HepG2 (cell line): ENCODE results near the gene UBP1. TPM values are rescaled to one million over a fixed set of nuclear protein-coding genes. Genes with fewer than 3 reads are reported as not detected.

ENCODE experiments used
- AFF4 ChIP-seq: sonication (generic); formaldehyde crosslinking; IDR thresholded peaks from 2 replicates; pipeline ENCODE4 v1.4.0; 2020; ENCODE audit warnings: missing genetic modification reagents
- FOXP1 ChIP-seq, 2 experiments: fragments of 450-650 bp in 1 of 2; IDR thresholded peaks; 2 replicates each; pipeline ENCODE4 v1.6.1; 2017 to 2018; ENCODE audit warnings: antibody characterized with exemption in 1 of 2
- GLMP ChIP-seq: sonication (generic); formaldehyde crosslinking; IDR thresholded peaks from 2 replicates; pipeline ENCODE4 v1.9.0; 2021; ENCODE audit warnings: missing genetic modification reagents, mild to moderate bottlenecking, borderline replicate concordance
- HMGXB4 ChIP-seq, 2 experiments: sonication (generic) in 1 of 2; formaldehyde crosslinking in 1 of 2; IDR thresholded peaks; 2 replicates each; pipeline versions ENCODE4 v1.4.0 to v1.6.1; 2018 to 2020; ENCODE audit warnings: missing genetic modification reagents in 2 of 2, borderline replicate concordance in 1 of 2, low read depth in 1 of 2, mild to moderate bottlenecking in 1 of 2, missing biosample characterization in 1 of 2
- HOXD1 ChIP-seq: sonication (generic); formaldehyde crosslinking; IDR thresholded peaks from 2 replicates; pipeline ENCODE4 v1.5.0; 2020; ENCODE audit warnings: missing genetic modification reagents
- LCORL ChIP-seq, 2 experiments: fragments of 450-650 bp in 1 of 2; sonication (generic) in 1 of 2; formaldehyde crosslinking in 1 of 2; IDR thresholded peaks; 2 replicates each; pipeline versions ENCODE4 v1.5.0 to v1.6.1; 2017 to 2020; ENCODE audit warnings: antibody characterized with exemption in 1 of 2, missing genetic modification reagents in 1 of 2
- MBD4 ChIP-seq: IDR thresholded peaks from 2 replicates; pipeline ENCODE4 v1.6.1; 2012; ENCODE audit warnings: low read length, inconsistent platforms, borderline replicate concordance
- MEIS2 ChIP-seq: sonication (generic); formaldehyde crosslinking; IDR thresholded peaks from 2 replicates; pipeline ENCODE4 v1.9.0; 2021; ENCODE audit warnings: mild to moderate bottlenecking, missing genetic modification reagents
- MXD1 ChIP-seq: sonication (generic); formaldehyde crosslinking; IDR thresholded peaks from 2 replicates; pipeline ENCODE4 v1.4.0; 2020; ENCODE audit warnings: mild to moderate bottlenecking, missing genetic modification reagents
- RCOR2 ChIP-seq: IDR thresholded peaks from 2 replicates; pipeline ENCODE4 v1.6.1; 2016; ENCODE audit warnings: missing biosample characterization, missing genetic modification reagents
- SIX1 ChIP-seq: sonication (generic); formaldehyde crosslinking; IDR thresholded peaks from 2 replicates; pipeline ENCODE4 v1.4.0; 2020; ENCODE audit warnings: missing genetic modification reagents, borderline replicate concordance
- ZBTB26 ChIP-seq: IDR thresholded peaks from 2 replicates; pipeline ENCODE4 v1.6.1; 2016; ENCODE audit warnings: missing compliant biosample characterization, missing genetic modification reagents, borderline replicate concordance
- ZNF10 ChIP-seq: sonication (generic); formaldehyde crosslinking; IDR thresholded peaks from 2 replicates; pipeline ENCODE4 v1.4.0; 2020; ENCODE audit warnings: mild to moderate bottlenecking, low read depth, missing genetic modification reagents, borderline replicate concordance
- ZNF30 ChIP-seq: sonication (generic); formaldehyde crosslinking; IDR thresholded peaks from 2 replicates; pipeline ENCODE4 v1.5.0; 2020; ENCODE audit warnings: mild to moderate bottlenecking, missing genetic modification reagents
- ZNF598 ChIP-seq: sonication (generic); formaldehyde crosslinking; IDR thresholded peaks from 2 replicates; pipeline ENCODE4 v1.5.1; 2020; ENCODE audit warnings: mild to moderate bottlenecking, missing genetic modification reagents, borderline replicate concordance
- ZNF605 ChIP-seq: sonication (generic); formaldehyde crosslinking; IDR thresholded peaks from 2 replicates; pipeline ENCODE4 v1.8.0; 2022; ENCODE audit warnings: mild to moderate bottlenecking, missing genetic modification reagents
- ZNF615 ChIP-seq: sonication (generic); formaldehyde crosslinking; IDR thresholded peaks from 2 replicates; pipeline ENCODE4 v1.5.0; 2020; ENCODE audit warnings: mild to moderate bottlenecking, missing genetic modification reagents, borderline replicate concordance
- ZNF777 ChIP-seq: sonication (generic); formaldehyde crosslinking; IDR thresholded peaks from 2 replicates; pipeline ENCODE4 v1.4.0; 2020; ENCODE audit warnings: missing genetic modification reagents
- polyA plus RNA-seq, 8 experiments: library from polyadenylated mRNA; depleted of rRNA in 3 of 8; stranded (reverse) in 7 of 8; unstranded in 1 of 8; fragments of >200 nt; fragmentation: Illumina TruSeq in 4 of 8; extraction: Trizol in 4 of 8; gene quantifications; 2 replicates each; pipeline versions ENCODE4 v1.2.1 to v1.2.3, GENCODE V29; 2011 to 2016; ENCODE audit warnings: low read depth in 4 of 8, missing spikeins in 1 of 8, mixed read lengths in 1 of 8; ENCODE audit not compliant: insufficient read depth in 1 of 8
- total RNA-seq, 5 experiments: library from RNA; depleted of rRNA; stranded (reverse); fragments of >200 nt; fragmentation: Illumina TruSeq; extraction: Trizol; gene quantifications; 2 replicates each; pipeline ENCODE4 v1.2.3, GENCODE V29; 2016; ENCODE audit warnings: low read depth in 1 of 5

UBP1 gene
- total and polyA plus RNA-seq, 2 of the 13 experiments (the other 11 are each of a cell fraction or from before 2014, with no cell fraction given): 48.3 to 79.9 TPM

- no peak for TF ChIP-seq MBD4
- no peak for TF ChIP-seq ZNF10
- no peak for TF ChIP-seq RCOR2 (CRISPR knock-in tag)
- TF ChIP-seq ZNF615 (CRISPR knock-in tag): no peak
- TF ChIP-seq FOXP1 (IDR thresholded peaks at IDR 0.05): no peak
- no peak for TF ChIP-seq FOXP1 (CRISPR knock-in tag; IDR thresholded peaks at IDR 0.05)
- TF ChIP-seq LCORL (IDR thresholded peaks at IDR 0.05): no peak
- peak; percentile 49; the same call in 1 of the 2 replicates for TF ChIP-seq LCORL (CRISPR knock-in tag; IDR thresholded peaks at IDR 0.05)
- no peak for TF ChIP-seq ZNF605 (CRISPR knock-in tag)
- TF ChIP-seq HMGXB4 (CRISPR knock-in tag; IDR thresholded peaks at IDR 0.05; ENCODE audit: borderline replicate concordance in 1 of 2, low read depth in 1 of 2): peak; percentile 83
- no peak for TF ChIP-seq ZNF30 (CRISPR knock-in tag)
- TF ChIP-seq GLMP (CRISPR knock-in tag): no peak
- TF ChIP-seq AFF4 (CRISPR knock-in tag): peak; percentile 76; the same call in 1 of the 2 replicates
- no peak; the same call in 1 of the 2 replicates for TF ChIP-seq MXD1 (CRISPR knock-in tag)
- TF ChIP-seq ZNF777 (CRISPR knock-in tag): peak; percentile 54; the same call in 1 of the 2 replicates
- TF ChIP-seq ZNF598 (CRISPR knock-in tag): no peak
- no peak for TF ChIP-seq HOXD1
- TF ChIP-seq ZBTB26 (CRISPR knock-in tag): no peak
- peak; percentile 4 for TF ChIP-seq MEIS2
- no peak for TF ChIP-seq SIX1 (CRISPR knock-in tag)
Measured at GRCh38 chr3:33439546-33440327, 468 bp downstream of the UBP1 start (continued).
